Stimulated activated CD4-positive, alpha-beta T cell treated with anti-CD3 and anti-CD28 coated beads, TNF-alpha, amount 100 ng/mL, for 24 hours (primary cell): ENCODE data around the gene NRXN3.
A peak's percentile ranks its signal among the peaks of the same experiment; 100 is the strongest.

Experiments used
- DNase-seq, 3 experiments: peaks; one replicate each; pipeline ENCODE4 v3.0.0-alpha.2; 2020; ENCODE audit warnings: low read depth in 3 of 3

Gene NRXN3

DNA sequence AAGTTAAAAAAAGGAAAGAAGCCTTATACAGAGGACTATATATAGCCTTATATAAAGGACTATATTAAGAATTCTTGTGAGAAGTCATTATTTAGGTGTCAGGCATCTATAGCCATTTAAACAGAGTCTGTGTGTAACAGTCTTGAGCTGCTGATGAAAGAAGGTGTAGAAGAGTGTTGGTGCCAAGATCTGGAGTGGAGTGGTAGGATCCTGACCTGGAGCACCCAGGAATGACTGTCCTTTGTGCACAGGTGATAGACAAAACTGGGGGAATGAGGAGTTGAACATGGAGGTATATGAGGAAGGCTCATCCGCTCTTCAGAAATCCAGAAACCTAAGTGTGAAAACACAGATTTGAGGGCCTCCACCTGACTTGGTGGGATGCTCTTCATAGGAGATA, 747.3 kb downstream of the NRXN3 start:
- DNase-seq = no peak

- no peak for DNase-seq
Observed at GRCh38 chr14:78921856-78922255, 751.7 kb downstream of the NRXN3 start.

DNA sequence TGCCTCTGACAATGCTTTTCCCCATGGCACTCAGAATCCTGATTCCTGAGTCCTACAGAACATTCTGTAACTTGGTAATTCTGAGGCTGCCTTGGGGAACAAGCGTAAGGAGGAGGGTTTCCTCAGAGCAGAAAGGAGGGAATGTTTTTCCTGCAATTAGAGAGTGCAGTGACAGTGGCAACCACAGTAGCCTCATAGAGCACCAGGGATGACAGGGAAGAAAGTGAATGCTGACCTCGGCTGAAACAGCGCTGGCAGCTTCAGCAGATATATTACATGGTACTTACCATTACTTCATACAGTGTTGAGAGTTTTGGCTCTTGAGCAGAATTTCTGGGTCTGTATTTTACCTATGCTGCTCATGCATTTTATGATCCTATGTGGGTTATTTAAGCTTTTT, 757.1 kb downstream of the NRXN3 start:
- no peak for DNase-seq

DNA sequence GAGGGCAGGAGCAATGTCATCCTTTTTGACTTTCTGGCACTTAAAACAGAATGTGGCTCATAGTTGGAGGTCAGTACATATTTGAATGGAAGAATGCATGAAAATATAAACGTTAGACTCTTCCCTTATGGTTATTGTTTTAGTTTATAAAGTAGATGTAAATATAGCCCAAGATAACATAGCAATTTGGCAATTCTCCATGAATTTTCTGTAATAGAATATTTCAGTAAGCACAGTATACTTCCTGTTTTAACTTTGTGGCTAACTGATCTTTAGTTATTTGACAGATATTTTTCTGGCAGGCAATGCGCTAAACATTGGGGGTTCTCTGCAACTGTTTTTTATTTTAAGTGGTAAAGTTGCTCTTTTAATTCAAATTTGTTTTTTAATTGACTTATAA, 763.0 kb downstream of the NRXN3 start:
- no peak for DNase-seq

- no peak for DNase-seq
Observed at GRCh38 chr14:78933948-78934524, 763.9 kb downstream of the NRXN3 start.

- no peak for DNase-seq
Observed at GRCh38 chr14:78946949-78947348, 776.8 kb downstream of the NRXN3 start.

DNA sequence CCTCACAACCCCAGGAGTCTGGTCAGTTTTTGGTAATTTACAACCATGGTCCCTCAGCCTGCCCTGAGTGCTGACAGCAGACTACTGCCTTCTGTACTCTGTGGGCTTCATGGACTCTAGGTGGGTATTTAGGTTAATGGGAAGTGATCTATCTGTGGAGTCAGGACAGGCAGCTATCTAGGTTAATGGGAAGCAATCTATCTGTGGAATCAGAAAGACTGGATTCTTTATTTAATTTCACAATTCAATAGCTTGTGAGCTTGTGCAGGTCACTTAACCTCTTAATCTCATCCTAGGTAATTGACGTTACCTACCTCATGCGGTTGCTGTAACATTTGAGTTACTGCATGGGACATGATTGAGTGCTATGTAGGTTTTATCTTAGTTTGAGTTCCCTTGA, 777.5 kb downstream of the NRXN3 start:
- no peak for DNase-seq

GRCh38 chr14:78950649-78951048, 780.5 kb downstream of the NRXN3 start:
- no peak for DNase-seq

- DNase-seq = no peak
Observed at GRCh38 chr14:78951602-78952001, 781.4 kb downstream of the NRXN3 start.

GRCh38 chr14:78959674-78960264, 789.6 kb downstream of the NRXN3 start:
- DNase-seq = peak; percentile 1 to 38 (median 11)

- no peak for DNase-seq
Observed at GRCh38 chr14:78967111-78967809, 797.1 kb downstream of the NRXN3 start.

DNA sequence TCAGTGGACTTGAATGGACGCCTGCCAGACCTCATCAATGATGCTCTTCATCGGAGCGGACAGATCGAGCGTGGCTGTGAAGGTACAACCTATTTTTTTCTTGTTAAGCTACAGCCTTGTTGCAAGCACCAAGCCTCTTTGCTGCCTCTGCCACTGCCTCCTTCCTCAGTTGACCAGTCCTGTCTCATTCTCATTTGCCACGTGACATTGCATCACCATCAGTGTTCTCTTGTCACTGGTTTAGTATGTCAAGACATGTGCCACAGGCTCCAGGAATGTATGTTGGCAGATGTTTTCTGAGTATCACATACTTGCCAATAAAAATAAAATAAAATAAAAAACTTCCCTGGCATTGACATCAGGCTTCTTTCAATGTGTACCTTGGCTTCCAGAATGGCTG, 798.1 kb downstream of the NRXN3 start:
- DNase-seq = no peak

DNA sequence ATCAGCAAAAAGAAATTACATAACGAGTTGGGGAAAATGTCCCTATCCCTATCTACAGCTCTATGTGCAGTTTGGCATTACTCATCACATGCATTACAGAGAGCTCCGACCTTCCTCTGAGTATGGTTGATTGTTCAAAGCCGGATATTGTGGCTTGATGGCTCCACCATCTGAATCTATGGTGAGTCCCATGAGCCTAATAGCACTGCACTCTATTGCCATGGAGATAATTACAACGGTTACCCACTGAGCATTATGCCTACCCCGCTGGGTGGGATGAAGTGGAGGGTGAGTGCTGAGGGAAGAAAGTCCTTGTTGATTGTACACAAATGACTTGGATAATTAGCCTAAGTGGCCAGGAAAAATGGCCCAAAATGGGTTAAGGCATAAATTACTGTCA, 800.5 kb downstream of the NRXN3 start:
- no peak for DNase-seq

DNA sequence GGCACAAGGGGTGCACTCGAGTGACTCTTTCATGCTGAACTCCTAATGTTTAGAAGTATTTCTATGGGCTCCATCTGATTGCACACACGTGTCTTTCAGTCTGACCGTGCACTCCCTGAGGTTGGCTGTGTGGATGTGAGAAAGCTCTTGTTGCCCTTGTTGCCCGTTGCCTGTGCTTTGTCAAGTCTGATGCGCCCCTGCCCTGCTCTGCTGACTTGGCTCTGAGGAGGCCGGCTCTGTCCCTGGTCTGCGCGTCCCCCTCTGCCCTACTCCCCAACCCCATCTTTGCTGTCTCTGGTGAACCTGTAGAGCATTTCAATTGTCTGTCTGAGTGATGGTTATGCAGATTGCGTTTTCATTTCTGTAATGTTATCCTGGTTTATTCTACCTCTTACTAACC, 802.3 kb downstream of the NRXN3 start:
- DNase-seq = no peak

- DNase-seq = no peak
Observed at GRCh38 chr14:78974691-78975090, 804.5 kb downstream of the NRXN3 start.

DNA sequence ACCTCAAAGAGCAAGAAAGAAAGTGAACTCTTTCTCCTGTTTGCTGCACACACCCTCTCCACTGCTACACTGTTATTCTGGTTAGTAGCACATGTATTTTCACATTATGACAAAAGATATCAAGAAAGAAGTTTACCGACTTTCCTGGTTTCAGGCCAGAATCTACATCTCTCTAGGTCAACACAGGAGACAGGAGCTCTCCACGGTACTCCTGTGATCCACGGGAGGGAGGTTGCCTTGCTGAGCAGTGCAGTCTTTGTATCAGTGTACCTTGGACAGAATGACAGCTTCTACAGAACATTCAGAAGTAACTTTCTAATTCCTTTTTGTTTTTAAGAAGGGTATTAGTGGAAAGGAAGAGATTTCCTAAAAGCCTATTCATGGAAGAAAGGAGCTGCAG, 805.6 kb downstream of the NRXN3 start:
- no peak for DNase-seq

DNA sequence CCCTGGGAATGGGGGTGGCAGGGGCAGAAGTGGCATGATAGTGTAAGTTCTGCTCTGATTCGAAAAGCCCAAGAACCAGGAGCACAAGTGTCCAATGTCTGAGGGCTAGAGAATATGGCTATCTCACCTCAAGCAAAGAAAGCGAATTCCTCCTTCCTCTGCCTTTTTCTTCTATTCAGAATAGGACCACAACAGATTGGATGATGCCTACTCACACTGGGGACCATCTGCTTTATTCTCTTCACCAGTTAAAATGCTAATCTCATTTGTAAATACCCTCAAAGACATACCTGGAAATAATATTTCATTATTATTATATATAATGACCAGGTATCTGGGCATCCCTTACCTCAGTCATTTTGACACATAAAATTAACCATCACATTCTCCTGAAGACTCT, 808.7 kb downstream of the NRXN3 start:
- DNase-seq = no peak

DNA sequence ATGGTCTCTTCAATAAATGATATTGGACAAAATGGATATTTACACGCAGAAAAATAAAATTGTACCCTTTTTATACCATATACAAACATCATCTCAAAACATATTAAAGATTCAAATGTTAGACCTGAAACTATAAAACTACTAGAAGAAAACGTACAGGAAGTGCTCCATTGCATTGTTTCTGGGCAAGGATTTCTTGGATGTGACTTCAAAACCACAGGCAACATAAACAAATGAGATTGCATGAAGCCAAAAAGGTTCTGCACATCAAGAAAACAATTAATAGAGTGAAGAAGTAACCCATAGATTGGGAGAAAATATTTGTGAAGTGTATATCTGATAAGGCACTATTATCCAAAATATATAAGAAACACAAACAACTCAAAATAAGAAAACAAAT, 812.4 kb downstream of the NRXN3 start:
- no peak for DNase-seq

DNA sequence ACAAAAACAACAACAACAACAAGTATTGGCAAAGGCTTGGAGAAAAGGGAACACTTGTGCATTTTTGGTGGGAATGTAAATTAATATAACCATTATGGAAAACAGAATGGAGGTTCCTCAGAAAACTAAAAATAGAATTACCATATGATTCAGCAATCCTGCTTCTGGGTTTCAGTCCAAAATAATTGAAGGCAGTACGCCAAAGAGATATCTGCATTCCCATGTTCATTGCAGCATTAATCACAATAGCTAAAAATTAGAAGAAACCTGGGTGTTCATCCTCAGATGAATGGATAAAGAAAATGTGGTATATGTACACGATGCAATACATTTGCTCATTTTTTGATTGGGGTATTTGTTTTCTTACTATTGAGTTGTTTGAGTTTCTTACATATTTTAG, 813.0 kb downstream of the NRXN3 start:
- DNase-seq = no peak

GRCh38 chr14:78985668-78986381, 815.7 kb downstream of the NRXN3 start:
- DNase-seq = no peak

DNA sequence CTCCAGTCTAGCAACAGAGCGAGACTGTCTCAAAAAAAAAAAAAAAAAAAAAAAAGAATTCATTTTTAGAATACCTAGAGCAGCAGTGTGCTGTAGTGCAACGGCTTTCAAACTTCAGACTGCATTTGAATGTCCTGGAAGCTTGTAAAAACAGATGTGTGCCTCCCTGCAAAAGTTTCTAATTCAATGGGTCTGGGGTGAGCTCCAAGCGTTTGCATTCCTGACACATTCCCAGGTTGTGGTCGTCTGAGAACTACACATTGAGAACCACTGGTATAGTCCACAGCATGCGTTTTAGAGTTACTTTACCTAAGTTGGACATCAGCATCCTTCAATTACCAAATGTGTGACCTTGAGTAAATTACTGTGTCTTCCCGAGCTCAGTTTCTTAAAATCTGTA, 816.8 kb downstream of the NRXN3 start:
- no peak for DNase-seq

DNA sequence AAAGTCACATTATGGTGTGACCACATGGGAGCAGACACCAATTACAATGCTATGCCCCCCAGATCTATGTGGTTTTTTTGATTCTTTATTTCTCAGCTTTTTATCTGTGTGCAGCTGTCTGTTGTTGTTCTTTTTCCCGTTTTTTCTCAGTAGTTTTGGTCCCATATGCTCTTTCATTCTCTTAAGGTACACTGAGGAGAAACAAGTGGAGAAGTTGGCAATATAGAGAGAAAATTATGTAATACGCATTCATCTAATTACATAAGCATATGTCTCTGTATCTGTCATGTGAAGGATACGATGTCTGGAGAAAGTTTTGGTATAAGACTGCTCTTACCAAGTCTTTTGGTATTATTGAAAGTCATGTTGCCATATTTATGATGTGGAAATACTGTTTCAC, 819.0 kb downstream of the NRXN3 start:
- no peak for DNase-seq

DNA sequence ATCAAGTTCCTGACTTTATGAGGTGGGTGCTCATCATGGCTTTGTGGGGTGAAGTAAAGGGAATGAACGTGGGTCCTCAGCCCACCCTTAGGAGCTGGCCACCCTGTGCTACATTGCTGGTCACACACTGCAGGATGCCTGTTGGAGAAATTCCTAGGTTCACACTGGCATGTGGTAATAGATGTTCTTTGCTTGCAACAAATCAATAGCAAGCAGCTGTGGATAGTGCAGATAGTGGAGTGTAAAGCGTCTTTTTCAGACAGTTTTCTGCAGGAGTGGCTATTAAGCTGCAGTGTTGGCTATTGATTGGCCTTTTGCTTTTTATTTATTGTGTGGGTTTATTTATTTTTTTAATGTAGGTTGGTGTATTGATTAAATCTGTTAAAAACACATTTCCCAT, 822.7 kb downstream of the NRXN3 start:
- no peak for DNase-seq
